NOMO-1 treated with DMSO at 0.1 percent for 48 hours (cell line): ENCODE data around the gene SNRNP70.
A peak's percentile ranks its signal among the peaks of the same experiment; 100 is the strongest.
"Not testable (repeated sequence)": the region's sequence is repeated elsewhere in the genome, so short reads cannot be mapped to it uniquely, and the experiment has no call there.

ENCODE experiments used
- DNase-seq: peaks from one replicate; lab custom pipeline; 2025; ENCODE audit not compliant: unreplicated experiment; lab: John Stamatoyannopoulos, UW

The SNRNP70 gene

DNA sequence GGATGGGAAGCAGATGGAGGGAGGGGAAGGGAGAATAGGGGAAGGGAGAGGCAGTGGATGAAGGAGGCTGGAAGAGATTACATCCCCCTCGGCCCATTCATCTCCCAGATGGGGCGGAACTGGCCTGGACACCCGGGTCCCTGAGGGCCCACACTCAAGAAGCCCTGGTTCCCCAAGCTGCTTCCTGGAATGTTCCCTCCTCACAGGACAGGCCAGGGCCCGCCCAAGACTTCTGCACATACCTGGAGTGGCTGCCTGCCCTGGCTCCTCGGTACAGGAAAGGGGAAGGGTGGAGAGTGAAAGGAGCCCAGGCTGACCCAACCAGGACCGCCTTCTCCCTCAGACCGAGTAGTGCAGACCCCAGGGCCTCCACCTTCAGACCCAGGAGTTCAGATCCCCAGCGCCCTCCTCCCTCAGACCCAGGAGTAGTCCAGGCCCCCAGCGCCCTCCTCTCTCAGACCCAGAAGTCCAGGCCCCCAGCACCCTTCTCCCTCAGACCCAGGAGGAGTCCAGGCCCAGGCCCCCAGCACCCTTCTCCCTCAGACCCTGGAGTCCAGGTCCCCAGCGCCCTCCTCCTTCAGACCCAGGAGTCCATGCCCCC is 21.1 kb upstream of the SNRNP70 start:
- no peak for DNase-seq

DNA sequence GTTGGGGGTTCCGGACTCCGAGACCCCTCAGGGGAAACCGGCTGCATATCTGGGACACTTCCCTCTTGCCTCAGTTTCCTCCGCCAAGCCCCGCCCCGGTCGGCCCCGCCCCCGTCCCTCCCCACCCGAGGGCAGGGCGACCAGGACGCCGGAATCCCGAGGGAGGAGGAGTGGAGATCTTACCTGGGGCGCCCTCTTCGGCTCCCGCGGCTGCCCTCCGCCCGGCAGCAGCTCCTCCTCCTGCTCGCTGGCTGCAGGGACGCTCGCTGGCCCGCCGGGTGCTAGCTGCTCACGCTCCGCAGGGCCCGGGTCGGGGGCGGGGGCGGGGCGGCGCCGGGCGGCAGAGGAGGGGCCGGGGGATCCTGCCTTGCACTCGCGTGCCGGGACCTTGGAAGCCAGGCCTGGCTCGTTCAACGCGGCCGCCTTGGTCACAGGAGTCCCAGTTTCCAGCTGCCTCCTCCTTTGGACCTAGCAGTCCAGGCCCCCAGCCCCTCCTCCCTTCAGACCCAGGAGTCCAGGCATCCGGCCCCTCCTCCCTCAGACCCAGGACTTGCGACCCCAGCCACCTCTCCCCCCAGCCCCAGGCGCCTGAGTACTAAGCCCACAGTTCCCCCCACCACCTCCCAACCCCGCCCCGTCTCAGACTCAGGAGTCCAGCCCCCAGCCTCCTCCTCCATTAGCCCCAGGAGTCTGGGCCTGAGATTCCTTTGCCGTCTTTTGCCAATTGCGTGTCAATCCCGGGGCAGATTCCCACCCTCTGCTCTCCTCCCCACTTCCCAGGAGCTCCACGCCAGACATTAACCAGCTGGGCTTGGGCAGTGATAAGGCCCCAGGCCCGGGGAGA is 20.3 kb upstream of the SNRNP70 start, which contains the start of gene NTF4:
Gene NTF4 (minus strand): TSS at position 51 of the 844 bp plus-strand sequence. CDS start 2,821 bp downstream, outside the sequence.
- no peak for DNase-seq

DNA sequence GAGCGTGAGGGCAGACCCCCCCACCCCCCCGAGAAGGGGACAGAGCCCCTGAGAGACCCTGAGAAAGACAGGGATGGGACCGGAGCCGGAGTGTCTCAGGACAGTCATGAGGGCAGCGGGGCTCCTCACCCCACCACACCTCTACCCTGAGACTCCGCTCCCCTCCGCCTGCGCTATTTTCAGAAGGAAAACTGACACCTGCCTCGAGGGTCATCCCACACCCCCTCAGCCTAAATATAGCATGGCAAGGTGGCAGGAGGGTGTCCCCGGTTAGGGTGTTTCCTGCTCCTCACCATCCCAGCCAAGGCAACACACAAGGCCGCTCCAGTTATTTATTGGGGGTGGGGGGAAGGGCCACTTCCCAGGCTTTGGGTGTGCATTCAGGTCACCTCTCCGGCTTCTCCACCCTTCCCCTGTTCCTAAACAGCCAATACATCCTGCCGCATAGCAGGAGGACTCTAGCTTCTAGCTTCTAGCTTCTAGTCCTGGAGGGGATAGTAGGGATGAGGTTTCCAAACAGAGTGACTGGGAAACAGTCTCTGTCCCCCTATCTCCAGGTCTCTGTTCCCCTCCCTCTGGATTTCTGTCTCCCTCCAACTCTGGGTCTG is 19.2 kb upstream of the SNRNP70 start:
- no peak for DNase-seq

DNA sequence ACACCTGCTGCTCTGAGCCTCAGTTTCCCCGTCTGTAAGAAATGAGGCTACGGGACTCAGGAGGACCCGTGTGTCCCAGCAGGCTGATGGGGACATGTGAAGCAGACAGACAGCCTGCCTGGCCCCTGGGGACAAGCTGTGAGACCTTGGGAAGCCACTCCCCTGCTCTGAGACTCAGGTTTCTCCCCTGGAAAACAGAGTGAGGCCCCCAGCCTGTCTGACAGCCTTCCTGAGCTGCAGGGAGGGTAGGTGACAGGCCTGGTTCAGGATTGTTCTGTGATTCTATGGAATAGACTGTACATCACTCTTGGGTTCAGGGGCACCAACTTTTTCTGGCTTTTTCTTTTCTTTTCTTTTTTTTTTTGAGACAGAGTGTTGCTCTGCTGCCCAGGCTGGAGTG is 17.7 kb upstream of the SNRNP70 start:
- DNase-seq, result no peak

DNA sequence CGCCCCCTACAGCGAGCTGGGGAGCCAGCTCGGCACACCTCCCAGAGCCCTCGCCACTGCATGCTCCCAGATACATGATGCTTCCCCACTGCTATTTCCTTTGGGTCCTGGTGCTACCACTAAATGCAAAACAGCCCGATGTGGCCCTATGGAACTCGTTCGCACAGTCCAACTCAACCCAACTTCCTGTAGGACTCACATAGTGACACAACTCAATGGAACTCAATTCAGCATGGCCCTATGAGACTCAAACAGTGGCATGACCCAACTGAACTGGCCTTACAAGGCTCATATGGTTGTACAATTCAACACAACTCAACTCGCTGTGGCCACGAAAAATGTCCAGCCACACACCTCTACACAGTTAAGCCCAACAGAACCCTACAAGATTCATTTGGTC is 16.2 kb upstream of the SNRNP70 start:
- DNase-seq, result no peak

DNA sequence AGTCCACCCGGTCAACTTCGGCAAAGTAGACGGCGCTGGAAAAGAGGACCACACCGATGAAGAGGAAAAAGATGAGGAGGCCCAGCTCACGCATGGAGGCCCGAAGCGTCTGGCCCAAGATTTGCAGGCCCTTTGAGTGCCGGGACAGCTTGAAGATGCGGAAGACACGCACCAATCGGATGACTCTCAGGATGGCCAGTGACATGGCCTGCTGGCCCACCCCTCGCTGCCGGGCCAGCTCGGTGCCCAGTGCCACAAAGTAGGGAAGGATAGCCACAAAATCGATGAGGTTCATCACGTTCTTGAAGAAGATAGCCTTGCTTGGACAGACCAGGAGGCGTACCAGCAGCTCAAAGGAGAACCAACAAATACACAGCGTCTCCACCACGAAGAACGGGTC is 14.8 kb upstream of the SNRNP70 start:
- DNase-seq, result no peak

DNA sequence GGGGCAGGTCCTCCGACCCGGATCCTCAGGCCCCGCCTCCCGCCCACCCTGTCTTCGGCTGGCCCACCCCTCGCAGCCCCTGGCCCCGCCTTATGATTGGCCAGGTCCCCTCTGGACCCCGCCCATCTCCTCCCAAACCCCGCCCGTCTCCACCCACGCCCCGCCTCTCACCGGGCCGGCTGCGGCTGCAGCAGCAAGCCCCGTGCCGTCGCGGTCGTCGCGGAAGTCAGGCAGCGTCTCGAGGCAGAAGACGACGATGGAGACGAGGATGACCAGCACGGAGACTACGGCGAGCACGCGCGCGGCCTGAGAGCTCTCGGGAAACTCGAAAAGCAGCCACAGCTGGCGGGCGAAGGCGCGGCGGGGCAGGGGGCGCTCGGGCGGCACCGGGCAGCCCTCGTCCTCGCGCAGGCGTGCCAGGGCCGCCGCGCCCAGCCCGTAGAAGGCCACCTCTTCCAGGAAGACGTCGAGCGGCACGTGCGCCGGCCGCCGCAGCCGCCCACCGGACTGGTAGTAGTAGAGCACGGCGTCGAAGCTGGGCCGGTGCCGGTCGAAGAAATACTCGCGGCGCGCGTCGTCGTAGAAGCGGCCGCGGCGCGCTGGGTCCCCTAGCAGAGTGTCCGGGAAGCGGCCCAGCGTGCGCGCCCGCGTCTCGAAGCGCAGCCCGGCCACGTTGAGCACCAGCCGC is 13.2 kb upstream of the SNRNP70 start:
- no peak for DNase-seq

DNA sequence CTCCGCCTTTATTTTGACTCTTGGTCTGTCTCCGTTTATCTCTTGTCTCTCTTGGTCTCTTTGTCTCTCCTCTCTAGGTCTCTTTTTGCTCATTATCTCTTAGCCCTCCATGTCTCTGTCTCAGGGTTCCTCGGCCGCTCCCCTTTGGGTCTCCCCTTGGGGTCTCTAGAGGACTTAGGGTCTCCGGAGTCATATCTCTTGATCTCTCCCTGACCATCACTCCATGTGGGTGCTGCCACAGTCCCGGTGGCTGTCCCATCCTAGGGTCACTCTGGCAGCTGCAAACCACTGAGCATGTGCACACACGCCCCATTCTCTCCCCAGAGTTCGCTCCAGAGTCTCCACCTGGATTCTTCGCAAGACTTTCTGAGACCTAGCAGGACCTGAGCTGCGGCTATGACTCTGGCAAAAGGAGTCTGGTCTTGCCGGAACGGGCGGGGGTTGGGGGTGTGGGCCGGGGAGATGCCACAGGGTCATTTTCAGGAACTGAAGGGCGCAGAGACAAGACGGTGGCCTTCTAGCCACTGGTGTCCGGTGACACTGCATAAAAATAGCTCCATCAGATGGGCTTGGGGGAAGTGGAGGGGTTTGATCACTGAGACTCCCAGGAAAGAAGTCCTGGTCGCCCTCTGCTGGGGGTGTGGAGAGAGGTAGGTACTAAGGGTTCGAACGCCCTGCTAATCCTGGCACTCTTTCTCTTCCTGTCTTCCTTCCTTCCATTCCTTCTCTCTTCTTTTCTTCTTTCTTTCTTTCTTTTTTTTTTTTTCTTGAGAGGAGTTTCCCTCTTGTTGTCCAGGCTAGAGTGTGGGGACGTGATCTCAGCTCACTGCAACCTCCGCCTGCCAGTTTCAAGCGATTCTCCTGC is 11.5 kb upstream of the SNRNP70 start:
- DNase-seq, result peak; percentile 18

DNA sequence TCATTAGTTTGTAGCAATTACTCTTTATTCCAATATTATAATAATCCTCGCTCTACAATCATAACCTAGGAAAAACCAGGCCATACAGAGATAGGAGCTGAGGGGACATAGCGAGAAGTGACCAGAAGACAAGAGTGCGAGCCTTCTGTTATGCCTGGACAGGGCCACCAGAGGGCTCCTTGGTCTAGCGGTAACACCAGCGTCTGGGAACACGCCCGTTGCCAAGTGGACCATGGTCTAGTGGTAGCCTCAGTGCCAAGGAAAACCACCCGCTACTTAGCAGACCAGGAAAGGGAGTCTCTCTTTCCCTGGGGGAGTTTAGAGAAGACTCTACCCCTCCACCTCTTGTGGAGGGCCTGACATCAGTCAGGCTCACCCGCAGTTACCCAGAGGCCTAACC is 10.4 kb upstream of the SNRNP70 start:
- DNase-seq, result not testable (repeated sequence)

DNA sequence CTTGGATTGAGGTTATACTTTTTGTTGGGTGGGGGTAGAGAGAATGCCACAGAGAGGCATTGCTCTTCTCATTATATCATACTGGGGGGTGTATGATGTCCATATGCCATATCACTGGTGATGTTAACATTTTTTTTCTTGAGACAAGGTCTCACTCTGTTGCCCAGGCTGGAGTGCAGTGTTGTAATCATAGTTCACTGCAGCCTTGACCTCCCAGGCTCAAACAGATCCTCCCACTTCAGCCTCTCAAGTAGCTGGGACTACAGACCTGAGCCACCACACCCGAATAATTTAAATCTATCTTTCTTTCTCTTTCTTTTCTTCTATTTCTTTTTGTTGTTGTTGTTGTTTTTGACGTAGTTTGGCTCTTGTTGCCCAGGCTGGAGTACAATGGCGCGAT is 4.9 kb upstream of the SNRNP70 start:
- no peak for DNase-seq

DNA sequence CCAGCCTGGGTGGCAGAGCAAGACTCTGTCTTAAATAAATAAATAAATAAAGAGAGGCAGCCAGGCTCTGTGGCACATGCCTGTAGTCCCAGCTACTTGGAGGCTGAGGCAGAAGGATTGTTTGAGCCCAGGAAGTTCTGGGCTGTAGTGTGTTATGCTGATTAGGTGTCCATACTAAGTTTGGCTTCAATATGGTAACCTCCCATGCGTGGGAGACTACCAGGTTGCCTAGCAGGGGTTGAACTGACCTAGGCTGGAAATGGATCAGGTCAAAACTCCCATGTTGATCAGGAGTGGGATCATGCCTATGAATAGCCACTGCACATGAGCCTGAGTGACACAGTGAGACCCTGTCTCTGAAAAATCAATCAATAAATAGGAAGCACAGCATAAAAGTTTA is 4.0 kb upstream of the SNRNP70 start:
- DNase-seq, result no peak

DNA sequence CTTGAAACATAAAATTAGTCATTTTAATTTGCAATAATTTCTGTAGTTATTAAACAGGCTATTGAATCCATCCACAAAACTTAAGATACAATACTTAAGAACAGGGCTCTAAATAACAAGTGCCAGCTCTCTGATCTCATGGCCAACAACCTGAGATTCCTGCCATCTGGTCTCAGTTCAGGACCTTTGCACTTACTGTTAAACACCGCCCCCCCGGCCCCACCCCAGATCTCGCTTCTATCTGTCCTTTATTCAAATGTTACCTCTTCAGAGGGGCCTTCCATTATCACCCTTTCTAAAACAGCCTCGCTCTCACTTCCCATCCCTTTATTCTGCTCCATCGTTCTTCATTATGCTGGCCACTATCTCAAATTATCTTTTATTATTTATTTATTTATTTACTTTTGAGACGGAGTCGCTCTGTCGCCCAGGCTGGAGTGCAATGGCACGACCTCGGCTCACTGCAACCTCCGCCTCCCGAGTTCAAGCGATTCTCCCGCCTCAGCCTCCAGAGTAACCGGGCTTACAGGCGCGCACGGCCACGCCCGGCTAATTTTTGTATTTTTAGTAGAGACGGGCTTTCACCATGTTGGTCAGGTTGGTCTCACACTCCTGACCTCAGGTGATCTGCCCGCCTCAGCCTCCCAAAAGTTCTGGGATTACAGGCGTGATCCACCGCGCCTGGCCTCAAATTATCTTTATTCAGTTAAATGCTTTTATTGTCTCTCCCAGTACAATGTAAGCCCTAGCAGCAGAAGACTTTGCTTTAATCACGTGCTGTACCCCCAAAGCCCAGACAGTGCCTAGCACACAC is 838 bp upstream of the SNRNP70 start:
- DNase-seq, result no peak

DNA sequence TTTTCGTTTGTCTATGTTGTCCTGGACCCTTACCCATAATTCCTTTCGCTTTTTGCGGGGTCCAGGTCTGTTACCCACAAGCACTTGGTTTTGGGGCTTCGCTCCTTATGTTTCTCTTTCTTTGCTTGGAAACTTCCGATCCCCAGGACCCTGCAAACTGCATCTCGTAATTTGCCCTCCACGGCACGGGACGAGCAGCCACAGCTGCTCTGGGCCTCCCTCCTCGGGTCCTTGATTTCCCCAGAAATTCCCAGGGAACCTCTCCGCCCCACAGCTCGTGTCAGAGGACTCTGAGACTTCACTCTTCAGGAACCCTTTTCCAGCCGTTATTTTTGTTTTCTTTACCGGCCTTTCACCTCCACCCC is 599 bp downstream of the SNRNP70 start:
- no peak for DNase-seq

DNA sequence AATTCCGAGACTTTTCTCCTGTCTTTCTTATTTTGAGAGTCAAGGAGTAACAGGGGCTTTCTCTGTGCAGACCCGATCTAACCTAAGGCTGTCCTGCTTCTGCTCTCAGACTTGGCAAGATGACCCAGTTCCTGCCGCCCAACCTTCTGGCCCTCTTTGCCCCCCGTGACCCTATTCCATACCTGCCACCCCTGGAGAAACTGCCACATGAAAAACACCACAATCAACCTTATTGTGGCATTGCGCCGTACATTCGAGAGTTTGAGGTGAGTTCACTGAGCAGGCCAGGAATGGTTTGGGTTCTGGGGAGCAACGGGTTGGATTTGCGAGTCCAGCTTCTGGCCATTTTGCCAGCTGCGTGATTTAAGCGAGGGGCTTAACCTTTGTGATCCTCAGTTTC is 1.0 kb downstream of the SNRNP70 start:
- DNase-seq, result no peak

DNA sequence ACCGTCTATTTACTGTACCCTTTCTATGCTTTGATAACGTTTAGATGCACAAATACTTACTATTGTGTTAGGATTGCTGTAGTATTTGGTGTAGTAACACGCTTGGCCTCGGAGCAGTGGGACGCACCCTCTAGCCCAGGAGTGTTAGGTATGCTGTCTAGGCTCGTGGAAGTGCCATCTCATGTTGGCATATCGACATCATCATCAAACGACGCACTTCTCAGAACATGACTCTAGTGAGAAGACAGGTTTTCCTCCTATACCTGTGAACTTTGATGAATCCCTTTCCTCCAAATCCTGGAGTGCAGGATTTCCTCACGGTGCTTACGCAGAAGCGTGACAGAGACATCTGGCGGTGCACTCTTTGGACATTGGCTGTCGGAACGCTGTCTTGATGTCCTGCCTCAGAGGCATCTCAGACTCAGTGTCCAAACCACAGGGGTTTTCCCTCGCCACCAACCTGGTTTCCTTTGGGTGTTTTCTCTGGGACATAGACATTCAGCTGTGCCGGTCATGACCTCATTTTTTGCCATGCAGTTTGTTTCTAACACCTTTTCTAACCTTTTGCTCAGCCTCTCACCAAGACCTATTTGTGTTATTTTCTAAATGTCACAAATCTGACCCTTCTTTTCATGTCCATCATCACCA is 6.3 kb downstream of the SNRNP70 start:
- DNase-seq, result no peak

DNA sequence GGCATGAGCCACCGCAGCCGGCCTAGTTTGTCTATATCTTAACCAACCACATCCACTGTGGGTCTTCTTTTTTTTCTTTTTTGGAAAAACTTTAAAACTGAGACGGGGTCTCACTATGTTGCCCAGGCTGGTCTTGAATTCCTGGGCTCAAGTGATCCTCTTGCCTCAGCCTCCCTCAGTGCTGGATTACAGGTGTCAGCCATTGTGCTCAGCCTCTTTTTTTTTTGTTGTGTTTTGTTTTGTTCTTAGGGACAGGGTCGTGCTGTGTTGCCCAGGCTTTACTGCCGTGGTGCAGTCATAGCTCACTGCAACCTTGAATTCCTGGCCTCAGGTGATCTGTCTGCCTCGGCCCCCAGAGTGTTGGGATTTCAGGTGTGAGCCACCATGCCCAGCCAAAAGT is 7.4 kb downstream of the SNRNP70 start:
- DNase-seq, result no peak

DNA sequence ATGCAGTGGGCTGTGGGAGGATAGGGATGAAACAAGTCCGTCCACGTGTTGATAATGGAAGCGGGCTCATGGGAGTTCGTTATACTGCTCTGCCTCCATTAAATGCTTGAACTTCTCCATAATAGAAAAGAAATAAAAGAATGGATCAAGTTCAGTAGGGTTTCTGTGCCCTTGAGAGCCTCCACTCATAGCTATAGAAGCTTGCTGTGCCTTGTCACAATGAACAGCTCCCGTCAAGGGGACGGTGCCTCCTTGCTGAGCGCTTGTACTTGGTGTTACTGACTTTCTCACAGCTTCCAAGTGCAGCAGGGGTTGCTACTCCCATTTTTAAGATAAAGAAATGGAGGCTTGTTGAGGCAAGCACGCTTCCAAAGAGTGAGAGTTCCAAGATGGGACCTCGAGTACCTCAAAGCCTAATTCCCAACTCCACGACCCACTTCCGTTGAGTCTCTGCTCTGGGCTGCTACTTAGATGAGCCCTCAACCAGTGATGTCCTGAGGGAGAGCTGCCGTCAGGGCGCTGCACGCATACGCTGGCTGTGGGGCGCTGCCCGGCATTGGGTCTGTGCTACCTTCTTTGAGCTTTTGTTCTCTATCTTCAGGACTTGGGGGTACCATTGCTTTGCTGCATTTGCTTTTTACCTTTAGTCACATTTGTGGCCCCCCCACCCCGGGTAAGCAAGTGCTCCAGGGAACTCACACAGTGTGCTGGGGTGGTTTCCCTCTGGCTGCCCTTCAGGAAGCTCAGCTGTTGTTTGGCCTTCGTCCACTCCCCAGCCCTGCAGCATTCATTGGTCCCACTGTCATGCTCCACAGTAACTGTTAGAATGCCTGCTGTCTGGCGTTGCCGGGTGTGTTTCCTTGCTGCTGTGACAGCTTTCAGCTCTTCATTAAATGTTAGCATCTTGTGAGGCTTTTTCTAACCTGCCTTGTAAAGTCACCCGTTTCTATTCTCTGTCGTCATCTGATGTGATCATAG is 9.5 kb downstream of the SNRNP70 start:
- DNase-seq, result no peak
